Vagina (tissue), 2 donors: ENCODE measurements around the gene IL13RA1.

Experiments used
- POLR2A ChIP-seq, 2 donors: fragments of 450-650 bp; IDR thresholded peaks; one replicate each; pipeline ENCODE4 v1.6.1; 2017; ENCODE audit warnings: antibody characterized with exemption in 2 of 2, mild to moderate bottlenecking in 2 of 2, moderate library complexity in 2 of 2
- POLR2AphosphoS5 ChIP-seq, 2 donors: sonication (generic); formaldehyde crosslinking; IDR thresholded peaks; one replicate each; pipeline ENCODE4 v1.9.0; 2017; ENCODE audit warnings: antibody characterized with exemption in 2 of 2, mild to moderate bottlenecking in 2 of 2, low read depth in 1 of 2; ENCODE audit not compliant: insufficient read depth in 1 of 2
- TF ChIP-seq, protein P1 (sequence below), 3 experiments: fragments of 450-650 bp in 2 of 3; fragments of 200-600 bp in 1 of 3; sonication (generic) in 1 of 3; IDR thresholded peaks; one replicate each; pipeline ENCODE4 v1.5.1; 2017 to 2019; ENCODE audit warnings: antibody characterized with exemption in 3 of 3, mild to moderate bottlenecking in 2 of 3, moderate library complexity in 2 of 3

DNA sequence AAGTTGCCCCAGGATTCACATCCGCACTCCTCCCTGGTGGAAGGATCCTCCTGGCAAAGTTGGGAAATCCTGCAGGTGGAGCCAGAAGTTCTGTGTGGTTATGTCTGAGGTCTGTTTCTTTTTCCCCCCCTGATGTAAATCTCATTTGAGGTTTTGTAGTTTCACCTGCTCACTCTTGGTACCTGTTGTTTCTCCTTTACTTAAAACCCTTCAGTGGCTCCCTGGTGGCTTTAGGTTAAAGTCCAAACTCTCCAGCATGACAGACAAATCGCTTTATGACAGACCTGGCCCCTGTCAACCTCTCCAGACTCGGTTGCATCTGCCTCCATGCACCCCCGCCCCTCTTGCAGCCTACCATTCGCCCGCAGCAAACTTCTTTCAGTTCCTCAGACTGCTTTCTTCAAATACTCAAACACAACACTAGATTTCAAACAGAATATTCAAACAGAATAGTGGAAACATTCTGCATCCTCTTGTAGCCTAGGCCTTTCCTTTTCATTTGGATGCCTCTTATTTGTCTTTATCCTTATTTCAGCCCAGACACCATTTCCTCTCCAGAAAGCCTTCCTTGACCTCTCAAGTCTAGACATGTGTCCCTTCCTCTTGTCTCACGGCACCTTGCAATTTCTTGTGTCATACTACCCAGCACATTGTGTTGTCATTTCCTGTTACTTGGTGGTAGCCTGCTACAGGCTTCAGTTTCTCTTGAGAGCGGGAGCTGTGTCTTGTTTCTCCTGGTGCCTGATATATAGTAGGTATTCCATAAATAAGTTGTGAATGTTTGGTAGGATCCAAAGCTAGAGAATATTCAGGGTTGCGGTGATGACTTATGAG, 24.8 kb downstream of the IL13RA1 start:
- TF ChIP-seq POLR2A (IDR thresholded peaks at IDR 0.05) (no peak), POLR2AphosphoS5 (IDR thresholded peaks at IDR 0.05; ENCODE audit: insufficient read depth in 1 of 2, low read depth in 1 of 2) (no peak)
- TF ChIP-seq, protein P1, sequence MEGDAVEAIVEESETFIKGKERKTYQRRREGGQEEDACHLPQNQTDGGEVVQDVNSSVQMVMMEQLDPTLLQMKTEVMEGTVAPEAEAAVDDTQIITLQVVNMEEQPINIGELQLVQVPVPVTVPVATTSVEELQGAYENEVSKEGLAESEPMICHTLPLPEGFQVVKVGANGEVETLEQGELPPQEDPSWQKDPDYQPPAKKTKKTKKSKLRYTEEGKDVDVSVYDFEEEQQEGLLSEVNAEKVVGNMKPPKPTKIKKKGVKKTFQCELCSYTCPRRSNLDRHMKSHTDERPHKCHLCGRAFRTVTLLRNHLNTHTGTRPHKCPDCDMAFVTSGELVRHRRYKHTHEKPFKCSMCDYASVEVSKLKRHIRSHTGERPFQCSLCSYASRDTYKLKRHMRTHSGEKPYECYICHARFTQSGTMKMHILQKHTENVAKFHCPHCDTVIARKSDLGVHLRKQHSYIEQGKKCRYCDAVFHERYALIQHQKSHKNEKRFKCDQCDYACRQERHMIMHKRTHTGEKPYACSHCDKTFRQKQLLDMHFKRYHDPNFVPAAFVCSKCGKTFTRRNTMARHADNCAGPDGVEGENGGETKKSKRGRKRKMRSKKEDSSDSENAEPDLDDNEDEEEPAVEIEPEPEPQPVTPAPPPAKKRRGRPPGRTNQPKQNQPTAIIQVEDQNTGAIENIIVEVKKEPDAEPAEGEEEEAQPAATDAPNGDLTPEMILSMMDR (IDR thresholded peaks at IDR 0.05): no peak
